Keratinocyte (primary cell): ENCODE data around the gene SELENBP1.

ENCODE experiments used
- EZH2 ChIP-seq: IDR thresholded peaks from one replicate; pipeline ENCODE4 v1.6.1; 2012; ENCODE audit warnings: inconsistent platforms, mild to moderate bottlenecking, low read length, moderate library complexity
- TF ChIP-seq, protein P1 (sequence below), 3 experiments: IDR thresholded peaks in 1 of 3; conservative IDR thresholded peaks in 1 of 3; optimal IDR thresholded peaks in 1 of 3; 2 replicates in 2 of 3; 3 replicates in 1 of 3; pipeline versions ENCODE3 to v1.5.1; 2011; ENCODE audit warnings: low read length in 3 of 3, mild to moderate bottlenecking in 3 of 3, moderate library complexity in 2 of 3, control low read depth in 1 of 3, inconsistent platforms in 1 of 3; ENCODE audit not compliant: insufficient read depth in 2 of 3; ENCODE audit errors: extremely low read depth in 1 of 3

DNA sequence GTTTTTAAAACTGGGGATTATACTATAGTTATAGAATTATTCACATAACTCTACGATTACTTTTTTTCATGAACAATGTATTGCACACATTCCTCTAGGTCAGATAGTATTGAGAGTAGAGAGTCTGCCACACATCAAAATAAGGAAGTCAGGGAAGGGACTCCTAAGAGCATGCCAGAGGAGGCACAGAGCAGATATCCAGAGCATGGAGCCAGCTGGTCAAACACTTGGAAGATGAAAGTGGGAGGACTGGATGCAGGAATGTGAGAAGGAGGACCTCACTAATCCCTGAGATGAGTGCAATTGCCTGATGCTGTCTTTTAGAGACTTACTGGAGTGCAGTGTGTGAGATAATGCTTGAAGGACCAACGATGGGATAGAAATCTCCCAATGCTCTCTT, 15.8 kb downstream of the SELENBP1 start:
- TF ChIP-seq, protein P1, sequence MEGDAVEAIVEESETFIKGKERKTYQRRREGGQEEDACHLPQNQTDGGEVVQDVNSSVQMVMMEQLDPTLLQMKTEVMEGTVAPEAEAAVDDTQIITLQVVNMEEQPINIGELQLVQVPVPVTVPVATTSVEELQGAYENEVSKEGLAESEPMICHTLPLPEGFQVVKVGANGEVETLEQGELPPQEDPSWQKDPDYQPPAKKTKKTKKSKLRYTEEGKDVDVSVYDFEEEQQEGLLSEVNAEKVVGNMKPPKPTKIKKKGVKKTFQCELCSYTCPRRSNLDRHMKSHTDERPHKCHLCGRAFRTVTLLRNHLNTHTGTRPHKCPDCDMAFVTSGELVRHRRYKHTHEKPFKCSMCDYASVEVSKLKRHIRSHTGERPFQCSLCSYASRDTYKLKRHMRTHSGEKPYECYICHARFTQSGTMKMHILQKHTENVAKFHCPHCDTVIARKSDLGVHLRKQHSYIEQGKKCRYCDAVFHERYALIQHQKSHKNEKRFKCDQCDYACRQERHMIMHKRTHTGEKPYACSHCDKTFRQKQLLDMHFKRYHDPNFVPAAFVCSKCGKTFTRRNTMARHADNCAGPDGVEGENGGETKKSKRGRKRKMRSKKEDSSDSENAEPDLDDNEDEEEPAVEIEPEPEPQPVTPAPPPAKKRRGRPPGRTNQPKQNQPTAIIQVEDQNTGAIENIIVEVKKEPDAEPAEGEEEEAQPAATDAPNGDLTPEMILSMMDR (optimal IDR thresholded peaks at IDR 0.05 in 1 of 3, IDR thresholded peaks at IDR 0.05 in 1 of 3, conservative IDR thresholded peaks at IDR 0.05 in 1 of 3; ENCODE audit: extremely low read depth in 1 of 3, insufficient read depth in 2 of 3, low read length in 3 of 3): no peak
- no peak for TF ChIP-seq EZH2
